K562 (cell line): ENCODE results near the gene ERCC6. TPM values are rescaled to one million over a fixed set of nuclear protein-coding genes. Genes with fewer than 3 reads are reported as not detected.

Source experiments
- ATAC-seq: fragments of 200-7000 bp; cut with Tn5 transposase; 3 replicates; pipeline ENCODE4 v1.9.1; 2020; ENCODE audit warnings: moderate library complexity
- BruUV-seq: library from RNA; stranded (reverse); fragments of 400-500 nt; replicated peaks from 2 replicates; lab custom pipeline; 2021; lab: Mats Ljungman, UMichigan
- CTCF ChIA-PET: fragments of 300-600 bp; formaldehyde crosslinking; extraction: SDS; loops from one replicate; lab custom pipeline; 2021; ENCODE audit warnings: low intra/inter-chr PET ratio; lab: Yijun Ruan, JAX
- POLR2A ChIA-PET: fragments of 300-600, 350-650 bp; sonication (Branson Sonifier 250); formaldehyde crosslinking; extraction: SDS; loops from one replicate; lab custom pipeline; 2021; ENCODE audit warnings: antibody characterized with exemption, inconsistent platforms; lab: Yijun Ruan, JAX
- DNase-seq, 4 experiments: peaks; one replicate each; pipeline versions ENCODE4 v3.0.0 to v3.0.0-alpha.2; 2011 to 2018; ENCODE audit warnings: low spot score in 3 of 4, mixed read lengths in 3 of 4; ENCODE audit errors: extremely low read depth in 1 of 4
- FAIRE-seq: peaks from 2 replicates; lab custom pipeline; 2011; peaks lifted over from hg19 to GRCh38; lab: Jason Lieb, UNC
- H2AFZ ChIP-seq: 2 replicates; pipeline ENCODE4 v1.6.0; 2011; ENCODE audit warnings: low read depth, low read length, control low read depth, inconsistent platforms
- H3K27ac ChIP-seq: fragments of 200-600 bp; 3 replicates; pipeline ENCODE4 v1.8.0; 2011; ENCODE audit warnings: low read depth, mild to moderate bottlenecking, control low read depth, inconsistent platforms, low read length, moderate library complexity, mixed read lengths; ENCODE audit errors: extremely low read depth
- H3K27me3 ChIP-seq, 2 experiments: fragments of 300-600 bp in 1 of 2; 2 replicates in 1 of 2; 3 replicates in 1 of 2; pipeline versions ENCODE4 v1.6.0 to v1.8.0; 2011; ENCODE audit warnings: inconsistent platforms in 2 of 2, low read length in 2 of 2, mild to moderate bottlenecking in 1 of 2, mixed read lengths in 1 of 2, moderate library complexity in 1 of 2; ENCODE audit not compliant: control insufficient read depth in 2 of 2, insufficient read depth in 2 of 2
- H3K36me3 ChIP-seq: fragments of 300-600 bp; 3 replicates; pipeline ENCODE4 v1.8.0; 2011; ENCODE audit warnings: mild to moderate bottlenecking, low read length, inconsistent platforms; ENCODE audit not compliant: control insufficient read depth, insufficient read depth
- H3K4me1 ChIP-seq, 2 experiments: fragments of 200-600 bp in 1 of 2; replicated peaks in 1 of 2; 2 replicates in 1 of 2; 3 replicates in 1 of 2; pipeline versions ENCODE4 v1.5.1 to v1.8.0; 2011; ENCODE audit warnings: inconsistent platforms in 2 of 2, low read length in 2 of 2, mild to moderate bottlenecking in 1 of 2, mixed read lengths in 1 of 2, moderate library complexity in 1 of 2; ENCODE audit not compliant: control insufficient read depth in 2 of 2, insufficient read depth in 2 of 2
- H3K4me2 ChIP-seq: 2 replicates; pipeline ENCODE4 v1.6.1; 2011; ENCODE audit warnings: low read length, control low read depth, inconsistent platforms, mixed read lengths; ENCODE audit not compliant: insufficient read depth
- H3K4me3 ChIP-seq: fragments of 200-600 bp; sonication (generic), shearing (Covaris generic); 2 replicates; pipeline ENCODE4 v1.5.1; 2016; ENCODE audit warnings: control low read depth, inconsistent platforms
- H3K79me2 ChIP-seq: fragments of 200-600 bp; 3 replicates; pipeline ENCODE4 v1.8.0; 2011; ENCODE audit warnings: low read length, inconsistent platforms; ENCODE audit not compliant: control insufficient read depth, insufficient read depth
- H3K9ac ChIP-seq, 2 experiments: 2 replicates each; pipeline versions ENCODE4 v1.6.0 to v1.6.1; 2011; ENCODE audit warnings: low read depth in 2 of 2, low read length in 2 of 2, control low read depth in 1 of 2, inconsistent platforms in 1 of 2, mild to moderate bottlenecking in 1 of 2, mixed read lengths in 1 of 2; ENCODE audit not compliant: insufficient read depth in 1 of 2
- H3K9me1 ChIP-seq: one replicate; pipeline ENCODE4 v1.6.0; 2011; ENCODE audit warnings: inconsistent platforms, mild to moderate bottlenecking, low read length, moderate library complexity; ENCODE audit not compliant: control insufficient read depth, insufficient read depth
- H3K9me3 ChIP-seq: replicated peaks from 2 replicates; pipeline ENCODE4 v1.5.1; 2011; ENCODE audit warnings: low read depth, low read length, inconsistent platforms; ENCODE audit not compliant: control insufficient read depth, insufficient read depth
- H4K20me1 ChIP-seq: replicated peaks from 2 replicates; pipeline ENCODE4 v1.6.1; 2011; ENCODE audit warnings: low read length, inconsistent platforms, mixed read lengths; ENCODE audit not compliant: control insufficient read depth, insufficient read depth
- BRCA1 ChIP-seq, 2 experiments: fragments of 450-650 bp in 1 of 2; sonication (generic) in 1 of 2; formaldehyde crosslinking in 1 of 2; IDR thresholded peaks; 2 replicates each; pipeline versions ENCODE4 v1.5.0 to v1.6.1; 2017 to 2020; ENCODE audit warnings: mild to moderate bottlenecking in 1 of 2, missing genetic modification reagents in 1 of 2
- CHD1 ChIP-seq: fragments of 200-600 bp; sonication (generic); IDR thresholded peaks from one replicate; pipeline ENCODE4 v1.6.1; 2012; ENCODE audit warnings: mild to moderate bottlenecking, moderate library complexity, low read length, inconsistent platforms
- CREB1 ChIP-seq, 2 experiments: sonication (generic) in 1 of 2; formaldehyde crosslinking in 1 of 2; IDR thresholded peaks; 2 replicates each; pipeline versions ENCODE4 v1.6.1 to v1.8.0; 2012 to 2022; ENCODE audit warnings: inconsistent platforms in 1 of 2, mild to moderate bottlenecking in 1 of 2, missing genetic modification reagents in 1 of 2, moderate library complexity in 1 of 2
- ESRRA ChIP-seq: fragments of 450-650 bp; IDR thresholded peaks from 2 replicates; pipeline ENCODE4 v1.6.1; 2014; ENCODE audit warnings: low read depth, mild to moderate bottlenecking, moderate library complexity, borderline replicate concordance
- GABPA ChIP-seq: fragments of 200-800 bp; sonication (Bioruptor generic); conservative IDR thresholded peaks from 2 replicates; pipeline ENCODE4 v1.6.1; 2016; ENCODE audit warnings: low read depth, missing genetic modification characterization, missing compliant biosample characterization
- GATA2 ChIP-seq: sonication (generic); formaldehyde crosslinking; IDR thresholded peaks from 2 replicates; pipeline ENCODE4 v1.4.0; 2020; ENCODE audit warnings: mild to moderate bottlenecking, missing genetic modification reagents
- ILF3 ChIP-seq: fragments of 450-650 bp; IDR thresholded peaks from 2 replicates; pipeline ENCODE4 v1.6.1; 2018; ENCODE audit warnings: antibody characterized with exemption, mild to moderate bottlenecking, moderate library complexity, borderline replicate concordance
- IRF1 ChIP-seq: sonication (generic); formaldehyde crosslinking; IDR thresholded peaks from 2 replicates; pipeline ENCODE4 v1.8.0; 2022; ENCODE audit warnings: missing genetic modification reagents, mild to moderate bottlenecking, borderline replicate concordance
- KLF16 ChIP-seq: IDR thresholded peaks from 2 replicates; pipeline ENCODE4 v1.6.1; 2016; ENCODE audit warnings: antibody characterized with exemption
- NFE2 ChIP-seq: IDR thresholded peaks from 2 replicates; pipeline ENCODE4 v1.6.1; 2014; ENCODE audit warnings: antibody characterized with exemption, low read depth
- NFYB ChIP-seq: IDR thresholded peaks from 2 replicates; pipeline ENCODE4 v1.6.1; 2011; ENCODE audit warnings: mild to moderate bottlenecking, moderate library complexity; ENCODE audit not compliant: insufficient read length; ENCODE audit errors: extremely low read depth
- NR3C1 ChIP-seq: sonication (generic); formaldehyde crosslinking; IDR thresholded peaks from 2 replicates; pipeline ENCODE4 v1.8.1; 2022; ENCODE audit warnings: missing genetic modification reagents
- ZBTB8A ChIP-seq: fragments of 450-650 bp; IDR thresholded peaks from 2 replicates; pipeline ENCODE4 v1.6.1; 2018; ENCODE audit warnings: mild to moderate bottlenecking, moderate library complexity; ENCODE audit not compliant: partially characterized antibody
- ZC3H11A ChIP-seq: IDR thresholded peaks from 2 replicates; pipeline ENCODE4 v1.6.1; 2012; ENCODE audit warnings: low read depth, low read length, improper control_type of control experiment
- ZNF24 ChIP-seq: fragments of 450-650 bp; IDR thresholded peaks from 2 replicates; pipeline ENCODE4 v1.6.1; 2016
- ZNF408 ChIP-seq: fragments of 250-450 bp; sonication (Bioruptor Pico); IDR thresholded peaks from 2 replicates; pipeline ENCODE4 v1.4.0; 2020; ENCODE audit warnings: low read depth, mild to moderate bottlenecking, moderate library complexity
- ZNF41 ChIP-seq: fragments of 250-450 bp; sonication (Bioruptor Pico); conservative IDR thresholded peaks from 2 replicates; pipeline ENCODE4 v1.4.0; 2020; ENCODE audit warnings: mild to moderate bottlenecking
- ZNF551 ChIP-seq: fragments of 250-450 bp; sonication (Bioruptor Pico); IDR thresholded peaks from 2 replicates; pipeline ENCODE4 v1.5.0; 2021; ENCODE audit warnings: mild to moderate bottlenecking, moderate library complexity
- ZNF668 ChIP-seq: fragments of 250-450 bp; sonication (Bioruptor Pico); IDR thresholded peaks from 2 replicates; pipeline ENCODE4 v1.8.0; 2022; ENCODE audit warnings: mild to moderate bottlenecking, inconsistent platforms
- ZNF699 ChIP-seq: fragments of 250-450 bp; sonication (Bioruptor Pico); IDR thresholded peaks from 2 replicates; pipeline ENCODE4 v1.8.0; 2021; ENCODE audit warnings: mild to moderate bottlenecking, moderate library complexity; ENCODE audit not compliant: insufficient replicate concordance
- ZNF778 ChIP-seq: fragments of 450-650 bp; formaldehyde crosslinking; IDR thresholded peaks from 2 replicates; pipeline ENCODE4 v1.4.0; 2020; ENCODE audit warnings: mild to moderate bottlenecking, moderate library complexity
- WGBS: fragments of 100-300 bp; shearing (Covaris generic); methylation state at CpG from one replicate; pipeline ENCODE4 v1.1.6; 2016; ENCODE audit warnings: low coverage, mixed read lengths; ENCODE audit not compliant: insufficient coverage; ENCODE audit errors: missing lambda C conversion rate; 5-methylcytosine and 5-hydroxymethylcytosine counted together
- in situ Hi-C: fragments of 300-500 bp; cut with MboI; formaldehyde crosslinking; loops from 4 replicates; pipeline ENCODE4 v1.15.0; 2018; ENCODE audit warnings: inconsistent platforms, mixed read lengths
- intact Hi-C: fragments of 100-400 bp; cut with micrococcal nuclease; formaldehyde crosslinking; loops from 2 replicates; pipeline ENCODE4 v1.14.2; 2022
- polyA plus RNA-seq, 8 experiments: library from polyadenylated mRNA; depleted of rRNA in 4 of 8; stranded (reverse) in 5 of 8; unstranded in 3 of 8; fragments of >200 nt; fragmentation: Nextera tagmentation in 2 of 8; fragmentation: Illumina TruSeq in 1 of 8; extraction: Ambion mirVana in 2 of 8; extraction: Trizol in 1 of 8; gene quantifications; 2 replicates each; pipeline versions ENCODE4 v1.2.1 to v1.2.3, GENCODE V29; 2011 to 2014; ENCODE audit warnings: inconsistent platforms in 1 of 8, missing spikeins in 1 of 8
- total RNA-seq, 7 experiments: library from RNA; depleted of rRNA in 6 of 7; stranded (reverse); fragments of >200 nt in 6 of 7; fragmentation: Illumina TruSeq in 2 of 7; extraction: Trizol in 2 of 7; gene quantifications; 2 replicates each; pipeline versions ENCODE4 v1.2.1 to v1.2.3, GENCODE V29; 2011 to 2021; ENCODE audit warnings: low replicate concordance in 1 of 7

ERCC6 gene
- total and polyA plus RNA-seq, 9 of the 15 experiments (the other 6 are each of a cell fraction or from before 2014, with no cell fraction given): 7.8 to 17.7 (median 11.8) TPM

GRCh38 chr10:49557681-49558080 is 18.8 kb upstream of the ERCC6 start (continued):
- TF ChIP-seq ZNF551: no peak
- TF ChIP-seq ZNF24: no peak
- TF ChIP-seq ZNF41 (CRISPR knock-in tag): no peak
- TF ChIP-seq IRF1 (CRISPR knock-in tag): no peak
- no peak for TF ChIP-seq GABPA (tag)
- TF ChIP-seq, all 486 proteins: peak for 0

DNA sequence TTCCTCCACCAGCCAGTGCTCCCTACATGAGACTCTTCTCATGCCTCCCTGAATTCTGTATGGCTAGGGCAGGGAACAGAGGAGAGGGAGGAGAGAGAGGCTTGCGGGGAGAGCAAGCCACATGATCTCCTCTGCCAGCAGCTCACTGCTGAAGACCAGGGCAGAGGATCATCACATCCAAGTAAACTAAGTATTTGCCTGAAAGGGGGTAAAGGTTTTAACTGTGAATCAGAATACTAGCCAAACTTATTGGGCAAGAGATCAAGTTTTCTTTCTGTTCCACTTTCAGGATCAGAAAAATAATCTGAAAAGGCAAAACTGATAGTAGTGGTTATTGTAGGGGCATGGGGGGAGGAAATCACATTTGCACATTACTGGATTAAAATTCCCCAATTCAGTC is 17.8 kb upstream of the ERCC6 start:
- no peak for FAIRE-seq
- POLR2A ChIA-PET: no interaction called here
- Histone ChIP-seq H4K20me1 (no peaks in the 10 kb centered on the region), H3K27me3 (peaks cover 10% of the 10 kb centered on the region in 2 experiments)
- intact Hi-C loops: no loop called here
- TF ChIP-seq BRCA1 (IDR thresholded peaks at IDR 0.05) (no peak), BRCA1 (CRISPR knock-in tag; IDR thresholded peaks at IDR 0.05) (no peak), ZNF699 (CRISPR knock-in tag) (no peak), ILF3 (no peak), CREB1 (IDR thresholded peaks at IDR 0.05) (no peak), CREB1 (CRISPR knock-in tag; IDR thresholded peaks at IDR 0.05) (no peak), NFYB (no peak), CHD1 (no peak), GATA2 (CRISPR knock-in tag) (no peak), ZC3H11A (no peak), ZNF408 (CRISPR knock-in tag) (no peak), KLF16 (no peak), NR3C1 (CRISPR knock-in tag) (no peak), NFE2 (no peak), ZBTB8A (no peak), ZNF668 (CRISPR knock-in tag) (no peak), ZNF778 (CRISPR knock-in tag) (no peak), ESRRA (no peak)
- TF ChIP-seq, all 486 proteins: peak for 0
- H3K4me1 ChIP-seq: no peaks in the 10 kb centered on the region
- no peaks in the 10 kb centered on the region for H3K9me1 ChIP-seq
- no peaks in the 10 kb centered on the region for H3K79me2 ChIP-seq
- WGBS: no CpG with 5 or more reads among the region's 1 CpG
- no peak overlapping the region for H3K27ac ChIP-seq
- CTCF ChIA-PET: no interaction called here
- H3K9me3 ChIP-seq: no peaks in the 10 kb centered on the region
- H3K4me2 ChIP-seq: no peak overlapping the region
- no TSS peak for BruUV-seq
- H3K4me3 ChIP-seq: no peak overlapping the region
- H3K9ac ChIP-seq: no peak overlapping the region
- in situ Hi-C loops: no loop called here
- DNase-seq: no peak
- H2AFZ ChIP-seq: no peak overlapping the region
- H3K36me3 ChIP-seq: no peaks in the 10 kb centered on the region
- ATAC-seq: no peak
